ENCODE data around the gene TMEM134. TPM values are rescaled to one million over a fixed set of nuclear protein-coding genes. Genes with fewer than 3 reads are reported as not detected.

Gene TMEM134
- total and polyA plus RNA-seq, 9 of the 15 experiments (the other 6 are each of a cell fraction or from before 2014, with no cell fraction given) = 0.63 to 48.4 (median 10.7) TPM

DNA sequence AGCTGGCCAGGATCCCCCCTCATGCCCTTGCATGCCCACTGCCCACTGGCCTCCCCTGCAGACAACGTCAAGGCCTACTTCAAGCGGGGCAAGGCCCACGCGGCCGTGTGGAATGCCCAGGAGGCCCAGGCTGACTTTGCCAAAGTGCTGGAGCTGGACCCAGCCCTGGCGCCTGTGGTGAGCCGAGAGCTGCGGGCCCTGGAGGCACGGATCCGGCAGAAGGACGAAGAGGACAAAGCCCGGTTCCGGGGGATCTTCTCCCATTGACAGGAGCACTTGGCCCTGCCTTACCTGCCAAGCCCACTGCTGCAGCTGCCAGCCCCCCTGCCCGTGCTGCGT is 21.6 kb upstream of the TMEM134 start (continued):
- no peak for TF ChIP-seq ZNF12 (CRISPR knock-in tag; IDR thresholded peaks at IDR 0.05)
- peak; percentile 65 for TF ChIP-seq POLR2G (IDR thresholded peaks at IDR 0.05; ENCODE audit: low read depth, low read length)

DNA sequence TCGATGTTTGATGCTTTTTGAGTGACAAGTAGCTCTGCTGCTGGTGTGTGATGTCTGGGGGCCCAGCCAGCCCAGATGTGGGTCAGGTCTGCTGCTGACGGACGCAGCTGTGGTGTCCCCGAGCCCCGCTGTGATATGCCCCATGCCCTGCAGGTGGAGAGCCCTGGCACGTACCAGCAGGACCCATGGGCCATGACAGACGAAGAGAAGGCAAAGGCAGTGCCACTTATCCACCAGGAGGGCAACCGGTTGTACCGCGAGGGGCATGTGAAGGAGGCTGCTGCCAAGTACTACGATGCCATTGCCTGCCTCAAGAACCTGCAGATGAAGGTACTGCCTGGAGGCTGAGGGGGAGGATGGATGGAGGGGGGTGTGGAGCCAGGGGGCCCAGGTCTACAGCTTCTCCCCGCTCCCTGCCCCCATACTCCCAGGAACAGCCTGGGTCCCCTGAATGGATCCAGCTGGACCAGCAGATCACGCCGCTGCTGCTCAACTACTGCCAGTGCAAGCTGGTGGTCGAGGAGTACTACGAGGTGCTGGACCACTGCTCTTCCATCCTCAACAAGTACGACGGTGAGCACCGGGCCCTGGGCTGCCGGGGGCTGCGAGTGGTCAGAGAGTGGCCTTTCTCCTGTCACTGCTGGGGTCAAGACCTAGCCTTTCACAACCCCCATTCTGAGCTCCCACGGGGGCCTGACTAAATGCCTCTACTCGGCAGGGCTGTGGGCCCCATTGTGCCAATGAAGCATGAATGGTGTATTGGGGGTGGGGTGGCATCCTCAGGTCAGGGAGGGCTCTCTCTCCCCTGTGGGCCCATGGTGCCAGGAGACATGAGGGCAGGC is 21.1 kb upstream of the TMEM134 start:
- no peaks in the 10 kb centered on the region for H3K9me1 ChIP-seq (ENCODE audit: control insufficient read depth, insufficient read depth, low read length)
- H3K27me3 ChIP-seq (ENCODE audit: control insufficient read depth in 2 of 2, insufficient read depth in 2 of 2, low read length in 2 of 2) = no peaks in the 10 kb centered on the region
- TSS peak; percentile 65 for BruUV-seq (replicated peaks)
- in situ Hi-C loops (cut with MboI) (no loop called here), intact Hi-C loops (cut with micrococcal nuclease) (no loop called here)
- peaks cover 75% of the 10 kb centered on the region; the same call in 2 of the 3 replicates for H3K36me3 ChIP-seq (ENCODE audit: control insufficient read depth, insufficient read depth, low read length)
- H3K79me2 ChIP-seq (ENCODE audit: control insufficient read depth, insufficient read depth, low read length) = peaks cover 13% of the 10 kb centered on the region; the same call in 1 of the 3 replicates
- ATAC-seq (no peak), FAIRE-seq (no peak), DNase-seq (ENCODE audit: extremely low read depth in 1 of 4, low spot score in 3 of 4) (no peak)
- H3K4me3 ChIP-seq = no peak overlapping the region
- TF ChIP-seq PHF8 (IDR thresholded peaks at IDR 0.05; ENCODE audit: borderline replicate concordance, low read length) = no peak
- TF ChIP-seq, protein P1, sequence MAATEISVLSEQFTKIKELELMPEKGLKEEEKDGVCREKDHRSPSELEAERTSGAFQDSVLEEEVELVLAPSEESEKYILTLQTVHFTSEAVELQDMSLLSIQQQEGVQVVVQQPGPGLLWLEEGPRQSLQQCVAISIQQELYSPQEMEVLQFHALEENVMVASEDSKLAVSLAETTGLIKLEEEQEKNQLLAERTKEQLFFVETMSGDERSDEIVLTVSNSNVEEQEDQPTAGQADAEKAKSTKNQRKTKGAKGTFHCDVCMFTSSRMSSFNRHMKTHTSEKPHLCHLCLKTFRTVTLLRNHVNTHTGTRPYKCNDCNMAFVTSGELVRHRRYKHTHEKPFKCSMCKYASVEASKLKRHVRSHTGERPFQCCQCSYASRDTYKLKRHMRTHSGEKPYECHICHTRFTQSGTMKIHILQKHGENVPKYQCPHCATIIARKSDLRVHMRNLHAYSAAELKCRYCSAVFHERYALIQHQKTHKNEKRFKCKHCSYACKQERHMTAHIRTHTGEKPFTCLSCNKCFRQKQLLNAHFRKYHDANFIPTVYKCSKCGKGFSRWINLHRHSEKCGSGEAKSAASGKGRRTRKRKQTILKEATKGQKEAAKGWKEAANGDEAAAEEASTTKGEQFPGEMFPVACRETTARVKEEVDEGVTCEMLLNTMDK (IDR thresholded peaks at IDR 0.05; ENCODE audit: borderline replicate concordance, insufficient read depth, low read depth, low read length, poor library complexity, severe bottlenecking) = no peak
- TF ChIP-seq POLR2B (IDR thresholded peaks at IDR 0.05; ENCODE audit: low read depth, partially characterized antibody) = peak; percentile 8
- TF ChIP-seq POLR2G (IDR thresholded peaks at IDR 0.05; ENCODE audit: low read depth, low read length) = peak; percentile 68
- TF ChIP-seq MAFF (IDR thresholded peaks at IDR 0.05; ENCODE audit: low read length) = no peak
- no peak for TF ChIP-seq ZNF668 (CRISPR knock-in tag; IDR thresholded peaks at IDR 0.05)
- no peak for TF ChIP-seq SIRT6 (IDR thresholded peaks at IDR 0.05; ENCODE audit: low read depth, low read length)
- H3K4me1 ChIP-seq (replicated peaks in 1 of 2; ENCODE audit: control insufficient read depth in 2 of 2, insufficient read depth in 2 of 2, low read length in 2 of 2) = peaks cover 9 to 77% of the 10 kb centered on the region in 2 experiments
- H3K9ac ChIP-seq (ENCODE audit: insufficient read depth in 1 of 2, low read depth in 2 of 2, low read length in 2 of 2) = peak overlapping the region in 1 of 2 experiments; percentile 64; a peak in 2 of 4 replicates
- 86% methylated on average over 22 of the region's 23 CpGs for WGBS (ENCODE audit: insufficient coverage, low coverage, missing lambda C conversion rate)
- H4K20me1 ChIP-seq (replicated peaks; ENCODE audit: control insufficient read depth, insufficient read depth, low read length) = no peaks in the 10 kb centered on the region
- H3K9me3 ChIP-seq (replicated peaks; ENCODE audit: control insufficient read depth, insufficient read depth, low read depth, low read length) = no peaks in the 10 kb centered on the region
- CTCF ChIA-PET (ENCODE audit: low intra/inter-chr PET ratio) = no interaction called here
- H3K27ac ChIP-seq (ENCODE audit: extremely low read depth, low read depth, low read length) = no peak overlapping the region
- H3K4me2 ChIP-seq (ENCODE audit: insufficient read depth, low read length) = no peak overlapping the region
- H2AFZ ChIP-seq (ENCODE audit: low read depth, low read length) = no peak overlapping the region
- POLR2A ChIA-PET = interaction anchor here (0.6 to 1.6 kb wide), 4 partner anchors 9 to 922 kb away, joined by 3 to 9 read pairs (median 4); no protein-coding TSS in a partner anchor

Measured in K562 (cell line).